GM18502 (cell line): ENCODE measurements around the gene ZNF26.

Experiments
- ATAC-seq: cut with Tn5 transposase; IDR thresholded peaks from one replicate; pipeline ENCODE4 v1.9.1; 2021; ENCODE audit warnings: mild to moderate bottlenecking; ENCODE audit not compliant: unreplicated experiment, poor library complexity

Gene ZNF26

DNA sequence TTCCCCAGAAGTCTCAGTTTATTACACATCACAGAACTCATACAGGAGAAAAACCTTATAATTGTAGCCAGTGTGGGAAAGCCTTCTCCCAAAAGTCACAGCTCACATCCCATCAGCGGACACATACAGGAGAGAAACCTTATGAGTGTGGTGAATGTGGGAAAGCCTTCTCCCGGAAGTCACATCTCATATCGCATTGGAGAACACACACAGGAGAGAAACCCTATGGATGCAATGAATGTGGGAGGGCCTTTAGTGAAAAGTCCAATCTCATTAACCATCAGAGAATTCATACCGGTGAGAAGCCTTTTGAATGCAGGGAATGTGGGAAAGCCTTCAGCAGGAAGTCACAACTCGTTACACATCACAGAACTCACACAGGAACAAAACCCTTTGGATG is 71.3 kb downstream of the ZNF26 start:
- ATAC-seq, result no peak

DNA sequence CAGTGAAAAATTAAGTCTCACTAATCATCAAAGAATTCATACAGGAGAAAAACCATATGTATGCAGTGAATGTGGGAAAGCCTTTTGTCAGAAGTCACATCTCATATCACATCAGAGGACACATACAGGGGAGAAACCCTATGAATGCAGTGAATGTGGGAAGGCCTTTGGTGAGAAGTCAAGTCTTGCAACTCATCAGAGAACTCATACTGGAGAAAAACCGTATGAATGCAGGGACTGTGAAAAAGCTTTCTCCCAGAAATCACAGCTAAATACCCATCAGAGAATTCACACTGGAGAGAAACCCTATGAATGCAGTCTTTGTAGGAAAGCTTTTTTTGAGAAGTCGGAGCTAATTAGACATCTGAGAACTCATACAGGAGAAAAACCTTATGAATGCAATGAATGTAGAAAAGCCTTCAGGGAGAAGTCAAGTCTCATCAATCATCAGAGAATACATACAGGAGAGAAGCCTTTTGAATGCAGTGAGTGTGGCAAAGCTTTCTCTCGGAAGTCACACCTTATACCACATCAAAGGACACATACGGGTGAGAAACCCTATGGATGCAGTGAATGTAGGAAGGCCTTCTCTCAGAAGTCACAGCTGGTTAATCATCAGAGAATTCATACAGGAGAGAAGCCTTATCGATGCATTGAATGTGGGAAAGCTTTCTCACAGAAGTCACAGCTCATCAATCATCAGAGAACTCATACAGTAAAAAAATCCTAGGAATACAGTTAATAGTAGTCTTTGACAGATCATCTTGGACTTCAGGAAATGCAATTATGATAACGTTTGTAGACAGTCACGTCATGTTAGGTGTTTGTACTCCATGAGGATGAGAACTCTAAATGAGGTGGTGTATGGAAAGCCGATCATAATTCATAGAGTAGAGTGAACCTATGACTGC is 72.3 kb downstream of the ZNF26 start:
- no peak for ATAC-seq

DNA sequence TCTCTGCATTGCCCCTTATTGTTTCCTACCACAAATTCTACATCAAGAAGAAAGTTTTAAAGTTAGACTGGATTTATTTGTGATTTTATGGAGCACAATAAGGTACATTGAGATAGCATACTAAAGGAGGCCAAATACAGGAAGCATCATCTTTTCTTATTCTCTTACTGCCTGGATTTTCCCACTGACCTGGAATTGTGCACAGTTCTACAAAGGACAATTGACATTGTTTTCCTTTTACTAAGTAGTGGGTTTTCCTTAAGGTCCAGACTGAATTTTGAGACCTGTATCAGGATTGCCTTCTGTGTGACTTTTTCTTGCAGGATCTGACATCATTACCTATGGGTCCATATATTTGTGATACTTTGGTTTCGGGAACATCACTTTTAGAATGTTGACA is 75.8 kb downstream of the ZNF26 start:
- no peak for ATAC-seq

DNA sequence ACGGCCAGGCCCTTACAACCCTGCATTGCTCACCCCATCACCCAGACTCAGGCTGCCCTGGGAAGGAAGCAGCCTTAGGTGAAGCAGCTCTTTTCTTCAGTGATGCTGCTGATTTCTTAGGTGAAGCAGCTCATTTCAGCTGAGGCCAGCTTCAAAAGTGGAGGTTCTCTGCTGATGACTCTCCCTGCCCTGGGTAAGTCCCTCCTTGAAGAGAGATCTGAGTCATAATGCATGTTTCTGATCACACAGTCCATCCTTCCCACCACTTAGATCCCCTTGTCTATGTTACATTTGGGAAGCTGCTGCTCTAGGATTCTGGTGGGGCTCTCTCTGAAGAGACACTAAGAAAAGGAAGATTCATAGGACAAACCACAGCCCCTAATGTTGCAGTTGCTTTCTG is 77.4 kb downstream of the ZNF26 start:
- no peak for ATAC-seq

DNA sequence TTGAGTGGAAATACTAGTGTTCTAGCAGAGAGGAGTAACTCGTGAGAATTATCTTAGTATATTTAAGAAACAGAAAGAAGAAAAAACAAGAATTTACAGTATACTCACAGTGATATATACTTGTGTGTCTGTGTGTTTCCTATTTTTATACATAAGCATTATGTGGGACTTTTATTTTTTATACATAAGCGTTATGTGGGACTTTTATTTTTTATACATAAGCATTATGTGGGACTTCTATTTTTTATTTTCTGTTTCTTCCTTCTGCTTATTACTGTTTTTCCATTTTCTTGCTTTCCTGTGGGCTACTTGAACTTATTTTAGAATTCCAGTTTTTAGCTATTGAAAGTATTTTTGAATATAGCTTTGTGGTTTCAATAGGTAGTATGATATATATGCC is 87.7 kb downstream of the ZNF26 start:
- ATAC-seq, result no peak
